Endothelial cell of umbilical vein (primary cell): ENCODE data around the gene IGSF23. TPM values are rescaled to one million over a fixed set of nuclear protein-coding genes. Genes with fewer than 3 reads are reported as not detected.

ENCODE experiments used
- BruUV-seq: library from RNA; stranded (reverse); fragments of 400-500 nt; replicated peaks from 2 replicates; lab custom pipeline; 2021; lab: Mats Ljungman, UMichigan
- CTCF ChIA-PET: fragments of 300-600, 350-600 bp; sonication (Branson Sonifier 250); formaldehyde crosslinking; loops from one replicate; lab custom pipeline; 2021; ENCODE audit warnings: antibody characterized with exemption, inconsistent platforms; lab: Charles Lee
- POLR2A ChIA-PET: fragments of 300-600, 350-600 bp; sonication (Branson Sonifier 250); formaldehyde crosslinking; loops from one replicate; lab custom pipeline; 2021; ENCODE audit warnings: antibody characterized with exemption, inconsistent platforms; lab: Charles Lee
- DNase-seq: peaks from one replicate; pipeline ENCODE4 v3.0.0-alpha.2; 2011; ENCODE audit warnings: low read depth, low spot score
- FAIRE-seq: peaks from 2 replicates; lab custom pipeline; 2011; peaks lifted over from hg19 to GRCh38; lab: Jason Lieb, UNC
- H2AFZ ChIP-seq: 2 replicates; pipeline ENCODE4 v1.6.0; 2012; ENCODE audit warnings: low read depth, low read length, control low read depth, inconsistent platforms
- H3K27ac ChIP-seq: 2 replicates; pipeline ENCODE4 v1.5.1; 2011; ENCODE audit warnings: low read depth, mild to moderate bottlenecking, control low read depth, low read length, moderate library complexity; ENCODE audit not compliant: insufficient read depth
- H3K27me3 ChIP-seq, 2 experiments: 2 replicates each; pipeline versions ENCODE4 v1.6.0 to v1.6.1; 2011; ENCODE audit warnings: low read length in 2 of 2, mixed read lengths in 1 of 2; ENCODE audit not compliant: control insufficient read depth in 2 of 2, insufficient read depth in 2 of 2
- H3K36me3 ChIP-seq, 2 experiments: 2 replicates in 1 of 2; 3 replicates in 1 of 2; pipeline ENCODE4 v1.5.1; 2011; ENCODE audit warnings: low read length in 2 of 2, mild to moderate bottlenecking in 1 of 2, moderate library complexity in 1 of 2; ENCODE audit not compliant: control insufficient read depth in 2 of 2, insufficient read depth in 2 of 2; ENCODE audit errors: extremely low read depth in 1 of 2
- H3K4me1 ChIP-seq: 3 replicates; pipeline ENCODE4 v1.5.1; 2011; ENCODE audit warnings: mild to moderate bottlenecking, low read length; ENCODE audit not compliant: control insufficient read depth, insufficient read depth; ENCODE audit errors: extremely low read depth
- H3K4me2 ChIP-seq: 2 replicates; pipeline ENCODE4 v1.6.1; 2011; ENCODE audit warnings: low read length, control low read depth, mixed read lengths; ENCODE audit not compliant: insufficient read depth
- H3K4me3 ChIP-seq, 3 experiments: fragments of 200-600 bp in 1 of 3; sonication (generic), shearing (Covaris generic) in 1 of 3; replicated peaks in 1 of 3; 2 replicates each; pipeline ENCODE4 v1.5.1; 2011 to 2016; ENCODE audit warnings: control low read depth in 3 of 3, low read length in 3 of 3, mild to moderate bottlenecking in 2 of 3, inconsistent platforms in 1 of 3, low read depth in 1 of 3, moderate library complexity in 1 of 3; ENCODE audit not compliant: insufficient read depth in 1 of 3
- H3K79me2 ChIP-seq: 2 replicates; pipeline ENCODE4 v1.6.0; 2012; ENCODE audit warnings: low read length, inconsistent platforms; ENCODE audit not compliant: control insufficient read depth, insufficient read depth
- H3K9ac ChIP-seq: replicated peaks from 2 replicates; pipeline ENCODE3; 2011; ENCODE audit warnings: low read length, control low read depth; ENCODE audit not compliant: insufficient read depth; ENCODE audit errors: extremely low read depth
- H3K9me1 ChIP-seq: replicated peaks from 3 replicates; pipeline ENCODE4 v1.6.0; 2011; ENCODE audit warnings: mild to moderate bottlenecking, low read length; ENCODE audit not compliant: control insufficient read depth, insufficient read depth; ENCODE audit errors: extremely low read depth
- H3K9me3 ChIP-seq: replicated peaks from 2 replicates; pipeline ENCODE4 v1.5.1; 2012; ENCODE audit warnings: low read length, inconsistent platforms; ENCODE audit not compliant: control insufficient read depth, insufficient read depth
- H4K20me1 ChIP-seq: replicated peaks from 2 replicates; pipeline ENCODE3; 2011; ENCODE audit warnings: mild to moderate bottlenecking, low read length; ENCODE audit not compliant: control insufficient read depth, insufficient read depth; ENCODE audit errors: extremely low read depth
- EZH2 ChIP-seq: IDR thresholded peaks from 2 replicates; pipeline ENCODE4 v1.6.1; 2012; ENCODE audit warnings: borderline replicate concordance, low read depth, mild to moderate bottlenecking, moderate library complexity, low read length, inconsistent platforms; ENCODE audit not compliant: severe bottlenecking
- FOS ChIP-seq: IDR thresholded peaks from 2 replicates; pipeline ENCODE4 v1.6.1; 2011; ENCODE audit warnings: mild to moderate bottlenecking, low read length, moderate library complexity, borderline replicate concordance; ENCODE audit not compliant: insufficient read depth
- GATA2 ChIP-seq: IDR thresholded peaks from 2 replicates; pipeline ENCODE4 v1.7.0; 2011; ENCODE audit warnings: low read depth, mild to moderate bottlenecking, moderate library complexity, mixed read lengths, low read length; ENCODE audit not compliant: insufficient read length, insufficient read depth
- JUN ChIP-seq: IDR thresholded peaks from 2 replicates; pipeline ENCODE4 v1.6.1; 2011; ENCODE audit warnings: borderline replicate concordance, low read depth; ENCODE audit not compliant: insufficient read length, insufficient read depth
- MYC ChIP-seq: IDR thresholded peaks from one replicate; pipeline ENCODE4 v1.6.1; 2011; ENCODE audit warnings: mild to moderate bottlenecking, low read depth, low read length
- POLR2A ChIP-seq: IDR thresholded peaks from 2 replicates; pipeline ENCODE4 v1.6.1; 2012; ENCODE audit warnings: low read depth, mild to moderate bottlenecking, control low read depth, low read length
- POLR2AphosphoS5 ChIP-seq: IDR thresholded peaks from 2 replicates; pipeline ENCODE4 v1.6.1; 2012; ENCODE audit warnings: low read depth, mild to moderate bottlenecking, control low read depth, low read length, moderate library complexity; ENCODE audit not compliant: insufficient read depth
- dilution Hi-C: fragments of 300-500 bp; cut with MboI; formaldehyde crosslinking; loops from one replicate; pipeline ENCODE4 v1.15.0; 2019; ENCODE audit warnings: low sequenced_read_pairs; ENCODE audit not compliant: extremely low pct_ligation_motif_present
- intact Hi-C: fragments of 100-400 bp; cut with micrococcal nuclease; formaldehyde crosslinking; loops from one replicate; pipeline ENCODE4 v1.10.0; 2022
- polyA plus RNA-seq, 4 experiments: library from polyadenylated mRNA; depleted of rRNA in 3 of 4; stranded (reverse) in 3 of 4; unstranded in 1 of 4; fragments of >200 nt; gene quantifications; 2 replicates each; pipeline versions ENCODE4 v1.2.1 to v1.2.3, GENCODE V29; 2011 to 2012; ENCODE audit warnings: missing spikeins in 1 of 4
- total RNA-seq: library from RNA; stranded (reverse); gene quantifications from 2 replicates; pipeline ENCODE4 v1.2.3, GENCODE V29; 2021
- TF ChIP-seq, protein P1 (sequence below): IDR thresholded peaks from 2 replicates; pipeline ENCODE4 v1.6.1; 2011; ENCODE audit not compliant: insufficient read depth, insufficient read length
- TF ChIP-seq, protein P2 (sequence below), 2 donors: IDR thresholded peaks; 1 replicate in 1 of 2; 2 replicates in 1 of 2; pipeline ENCODE4 v1.5.1; 2011; ENCODE audit warnings: low read length in 2 of 2, mild to moderate bottlenecking in 2 of 2, moderate library complexity in 2 of 2, control low read depth in 1 of 2, inconsistent platforms in 1 of 2, low read depth in 1 of 2; ENCODE audit not compliant: insufficient read depth in 1 of 2; ENCODE audit errors: extremely low read depth in 1 of 2

IGSF23 gene
- total and polyA plus RNA-seq, 2 donors (not counting 3 experiments of a cell fraction or from before 2014, with no cell fraction given), result 0.73 TPM; not detected in 1

DNA sequence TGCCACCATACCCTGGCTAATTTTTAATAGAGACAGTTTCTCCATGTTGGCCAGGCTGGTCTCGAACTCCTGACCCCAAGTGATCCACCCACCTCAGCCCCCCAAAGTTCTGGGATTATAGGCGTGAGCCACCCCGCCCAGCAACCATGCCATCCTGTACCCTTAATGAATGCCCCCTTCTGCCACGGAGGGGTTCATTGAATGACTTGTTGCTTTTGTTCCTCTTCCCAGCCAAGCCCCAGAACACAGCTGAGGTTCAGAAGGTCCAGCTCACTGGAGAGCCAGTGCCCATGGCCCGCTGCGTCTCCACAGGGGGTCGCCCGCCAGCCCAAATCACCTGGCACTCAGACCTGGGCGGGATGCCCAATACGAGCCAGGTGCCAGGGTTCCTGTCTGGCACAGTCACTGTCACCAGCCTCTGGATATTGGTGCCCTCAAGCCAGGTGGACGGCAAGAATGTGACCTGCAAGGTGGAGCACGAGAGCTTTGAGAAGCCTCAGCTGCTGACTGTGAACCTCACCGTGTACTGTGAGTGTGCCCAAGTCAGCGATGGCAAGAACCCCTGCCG lies 36.3 kb downstream of the IGSF23 start:
- no peak for TF ChIP-seq MYC
- TF ChIP-seq POLR2A, result no peak
- TF ChIP-seq GATA2, result no peak
- TF ChIP-seq EZH2, result no peak
- TF ChIP-seq, protein P1, sequence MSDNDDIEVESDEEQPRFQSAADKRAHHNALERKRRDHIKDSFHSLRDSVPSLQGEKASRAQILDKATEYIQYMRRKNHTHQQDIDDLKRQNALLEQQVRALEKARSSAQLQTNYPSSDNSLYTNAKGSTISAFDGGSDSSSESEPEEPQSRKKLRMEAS, result no peak
- no peak for TF ChIP-seq FOS
- no peak for TF ChIP-seq JUN
- TF ChIP-seq, protein P2, sequence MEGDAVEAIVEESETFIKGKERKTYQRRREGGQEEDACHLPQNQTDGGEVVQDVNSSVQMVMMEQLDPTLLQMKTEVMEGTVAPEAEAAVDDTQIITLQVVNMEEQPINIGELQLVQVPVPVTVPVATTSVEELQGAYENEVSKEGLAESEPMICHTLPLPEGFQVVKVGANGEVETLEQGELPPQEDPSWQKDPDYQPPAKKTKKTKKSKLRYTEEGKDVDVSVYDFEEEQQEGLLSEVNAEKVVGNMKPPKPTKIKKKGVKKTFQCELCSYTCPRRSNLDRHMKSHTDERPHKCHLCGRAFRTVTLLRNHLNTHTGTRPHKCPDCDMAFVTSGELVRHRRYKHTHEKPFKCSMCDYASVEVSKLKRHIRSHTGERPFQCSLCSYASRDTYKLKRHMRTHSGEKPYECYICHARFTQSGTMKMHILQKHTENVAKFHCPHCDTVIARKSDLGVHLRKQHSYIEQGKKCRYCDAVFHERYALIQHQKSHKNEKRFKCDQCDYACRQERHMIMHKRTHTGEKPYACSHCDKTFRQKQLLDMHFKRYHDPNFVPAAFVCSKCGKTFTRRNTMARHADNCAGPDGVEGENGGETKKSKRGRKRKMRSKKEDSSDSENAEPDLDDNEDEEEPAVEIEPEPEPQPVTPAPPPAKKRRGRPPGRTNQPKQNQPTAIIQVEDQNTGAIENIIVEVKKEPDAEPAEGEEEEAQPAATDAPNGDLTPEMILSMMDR (IDR thresholded peaks at IDR 0.05; ENCODE audit: extremely low read depth in 1 of 2, insufficient read depth in 1 of 2, low read depth in 1 of 2, low read length in 2 of 2), result no peak
- no peak for TF ChIP-seq POLR2AphosphoS5
- BruUV-seq, result no TSS peak
- intact Hi-C loops, result no loop called here
- Histone ChIP-seq H3K27me3 (no peaks in the 10 kb centered on the region), H3K79me2 (peaks cover 72% of the 10 kb centered on the region), H3K9me1 (no peaks in the 10 kb centered on the region), H3K27ac (no peak overlapping the region), H3K9me3 (no peaks in the 10 kb centered on the region), H2AFZ (no peak overlapping the region), H3K9ac (no peak overlapping the region), H3K36me3 (peaks cover 32 to 39% of the 10 kb centered on the region in 2 experiments), H4K20me1 (no peaks in the 10 kb centered on the region), H3K4me3 (no peak overlapping the region), H3K4me1 (peaks cover 35% of the 10 kb centered on the region), H3K4me2 (no peak overlapping the region)
- ChIA-PET POLR2A (interaction anchor here (1.6 to 1.8 kb wide), 2 partner anchors 24 to 61 kb away, joined by 5 read pairs; no protein-coding TSS in a partner anchor), CTCF (interaction anchor here (1.1 to 3.4 kb wide), 6 partner anchors 7 to 94 kb away, joined by 3 to 34 read pairs (median 11); no protein-coding TSS in a partner anchor)
- dilution Hi-C loops, result no loop called here
- no peak for FAIRE-seq
- DNase-seq, result no peak
